Endometrial microvascular endothelial cells (primary cell): Measurements from ENCODE around the gene SIRT6. TPM values are rescaled to one million over a fixed set of nuclear protein-coding genes. Genes with fewer than 3 reads are reported as not detected.
"Not testable (repeated sequence)": the region's sequence is repeated elsewhere in the genome, so short reads cannot be mapped to it uniquely, and the experiment has no call there.

ENCODE experiments used
- in situ Hi-C: cut with HindIII; loops from 2 replicates; pipeline ENCODE4 v1.10.0; 2017; ENCODE audit warnings: low sequenced_read_pairs, low pct_unique_long_range_greater_than_20kb; ENCODE audit errors: inconsistent ontology term
- total RNA-seq: library from RNA; depleted of rRNA; stranded (reverse); fragments of >200 nt; gene quantifications from one replicate; pipeline ENCODE4 v1.2.3, GENCODE V29; 2015; ENCODE audit errors: inconsistent ontology term

SIRT6 gene
- total RNA-seq, 1 donor from 2014 or later, result 23.2 TPM

DNA sequence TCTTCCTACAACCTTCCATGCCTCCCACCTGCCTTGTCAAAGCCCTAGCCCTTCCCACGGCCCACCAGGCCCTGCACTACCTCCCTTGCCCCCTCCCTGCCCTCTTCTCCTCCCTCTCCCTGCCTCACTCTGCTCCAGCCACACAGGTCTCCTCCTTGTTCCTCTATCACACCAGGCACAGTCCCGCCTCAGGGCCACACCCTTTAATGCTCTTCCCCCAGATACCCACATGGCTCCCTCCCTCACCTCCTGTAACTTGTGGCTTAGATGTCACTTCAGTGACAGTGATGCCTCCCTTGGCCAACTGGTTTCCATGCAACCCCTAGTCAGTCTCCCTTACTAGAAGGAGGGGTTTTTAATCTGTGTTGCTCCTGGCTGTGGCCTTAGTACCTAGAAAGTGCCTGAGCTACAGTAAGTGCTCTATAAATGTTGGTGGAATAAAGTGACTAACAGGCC lies 1.3 kb downstream of the SIRT6 start:
- in situ Hi-C loops, result no loop called here

DNA sequence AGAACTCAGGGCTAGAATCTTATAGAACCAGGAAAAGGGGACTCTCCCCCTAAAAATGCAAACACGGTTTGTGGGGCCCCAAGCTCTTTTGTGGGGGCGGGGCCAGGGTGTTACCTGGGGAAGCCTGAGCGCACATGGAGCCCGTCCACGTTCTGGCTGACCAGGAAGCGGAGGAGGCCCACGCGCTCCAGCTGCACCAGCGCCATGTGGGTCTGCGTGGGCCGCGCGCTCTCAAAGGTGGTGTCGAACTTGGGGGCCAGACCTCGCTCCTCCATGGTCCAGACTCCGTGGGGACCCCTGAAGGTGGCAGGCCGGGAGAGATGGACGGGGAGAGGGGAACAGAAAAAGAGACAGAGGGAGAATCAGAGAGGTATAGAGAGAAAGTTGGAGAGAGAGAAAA lies 3.4 kb downstream of the SIRT6 start:
- in situ Hi-C loops, result no loop called here

DNA sequence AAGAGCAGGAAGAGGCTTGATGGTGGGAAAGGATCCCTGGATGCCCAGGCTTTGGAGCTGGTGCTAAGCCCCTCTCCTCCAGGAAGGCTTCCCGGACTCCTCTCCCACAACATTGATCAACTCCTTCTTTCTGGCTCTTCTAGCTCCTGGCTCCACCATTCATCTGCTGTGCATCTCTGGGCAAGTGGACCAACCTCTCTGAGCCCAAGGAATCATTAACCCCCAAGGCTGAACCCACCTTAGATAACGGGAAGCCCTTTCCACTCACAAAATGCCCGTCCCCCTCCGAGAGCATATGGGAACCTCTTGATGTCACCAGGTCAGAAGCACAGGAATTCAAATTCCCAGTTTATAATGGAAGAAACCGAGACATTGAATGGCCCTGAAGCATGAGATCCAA lies 5.2 kb downstream of the SIRT6 start:
- in situ Hi-C loops, result no loop called here

DNA sequence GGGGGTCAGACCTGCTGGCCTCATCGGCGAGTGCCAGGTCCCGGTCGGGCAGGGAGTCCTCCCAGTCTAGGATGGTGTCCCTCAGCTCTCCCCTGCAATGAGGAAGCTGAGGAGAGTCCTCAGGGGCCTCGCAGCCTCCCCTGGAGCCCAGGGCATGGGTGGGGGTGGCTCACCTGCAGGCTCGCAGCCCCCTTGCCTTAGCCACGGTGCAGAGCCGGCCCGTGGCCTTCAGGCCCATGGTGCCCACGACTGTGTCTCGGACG lies 6.8 kb downstream of the SIRT6 start:
- in situ Hi-C loops, result no loop called here

DNA sequence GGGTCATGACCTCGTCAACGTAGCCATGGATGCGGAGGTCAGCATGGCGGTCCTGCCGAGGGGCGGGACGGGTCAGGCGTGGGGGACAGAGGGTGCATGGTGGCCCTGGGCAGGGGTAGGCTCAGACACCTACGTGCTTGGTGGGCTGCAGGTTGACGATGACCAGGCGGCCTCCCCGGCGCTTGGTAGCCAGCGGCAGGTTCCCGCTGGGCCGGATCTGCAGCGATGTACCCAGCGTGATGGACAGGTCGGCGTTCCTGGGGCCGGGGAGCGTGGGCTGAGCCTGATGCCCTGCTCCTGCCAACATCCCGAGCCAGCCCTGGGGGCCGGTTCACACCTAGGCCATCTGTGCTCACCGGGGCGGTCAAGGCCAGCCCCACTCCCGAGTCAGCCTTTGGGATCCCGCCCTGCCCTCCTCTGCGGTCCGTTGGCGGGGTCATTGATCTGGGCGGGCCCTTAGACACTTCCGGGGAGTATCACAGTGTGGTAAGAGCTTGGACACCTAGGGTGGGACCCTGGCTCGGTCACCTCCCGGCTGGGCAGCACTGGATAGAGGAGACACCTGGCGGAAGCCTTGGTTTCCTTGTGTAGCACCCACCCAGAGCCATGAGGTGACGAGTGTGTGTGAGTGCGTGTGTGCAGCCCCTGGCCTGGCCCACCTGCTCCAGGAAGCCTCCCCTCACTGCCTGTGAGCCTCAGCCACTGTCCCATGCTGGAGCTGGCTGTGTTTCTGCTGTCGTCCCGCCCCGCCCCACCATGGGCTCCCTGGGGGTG lies 7.3 kb downstream of the SIRT6 start:
- in situ Hi-C loops, result no loop called here

DNA sequence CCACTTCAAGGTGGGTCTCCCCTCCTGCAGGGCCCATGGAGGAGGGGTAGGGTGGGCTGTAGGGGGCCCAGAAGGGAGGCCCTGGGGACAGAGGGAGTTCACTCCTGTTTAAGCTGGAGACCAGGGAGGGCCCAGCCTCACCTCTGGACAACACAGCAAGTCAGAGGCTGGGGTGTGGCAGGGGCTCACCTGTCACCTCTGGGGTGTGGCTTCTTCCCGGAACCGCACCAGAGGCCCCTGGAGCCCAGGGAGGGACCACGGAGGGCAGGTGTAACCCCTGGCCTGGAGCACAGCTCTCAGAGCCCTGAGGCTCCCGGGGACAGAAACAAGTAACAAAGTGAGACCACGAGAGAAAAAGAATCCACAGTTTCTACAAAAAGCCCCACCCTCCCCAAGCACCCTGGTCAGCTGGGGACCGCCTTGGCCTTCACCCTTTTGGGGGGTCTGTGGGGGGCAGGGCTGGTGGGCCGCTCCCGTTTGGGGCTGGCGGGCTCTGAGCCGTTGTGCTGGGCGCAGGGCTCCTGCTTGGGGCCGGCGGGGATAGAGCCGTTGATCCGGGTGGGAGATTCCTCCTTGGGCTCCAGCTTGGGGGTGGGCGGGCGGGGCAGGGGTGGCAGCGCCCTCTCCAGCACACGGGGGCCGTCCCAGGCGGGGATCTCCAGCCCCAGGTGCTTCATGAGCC lies 8.0 kb downstream of the SIRT6 start:
- in situ Hi-C loops, result no loop called here

DNA sequence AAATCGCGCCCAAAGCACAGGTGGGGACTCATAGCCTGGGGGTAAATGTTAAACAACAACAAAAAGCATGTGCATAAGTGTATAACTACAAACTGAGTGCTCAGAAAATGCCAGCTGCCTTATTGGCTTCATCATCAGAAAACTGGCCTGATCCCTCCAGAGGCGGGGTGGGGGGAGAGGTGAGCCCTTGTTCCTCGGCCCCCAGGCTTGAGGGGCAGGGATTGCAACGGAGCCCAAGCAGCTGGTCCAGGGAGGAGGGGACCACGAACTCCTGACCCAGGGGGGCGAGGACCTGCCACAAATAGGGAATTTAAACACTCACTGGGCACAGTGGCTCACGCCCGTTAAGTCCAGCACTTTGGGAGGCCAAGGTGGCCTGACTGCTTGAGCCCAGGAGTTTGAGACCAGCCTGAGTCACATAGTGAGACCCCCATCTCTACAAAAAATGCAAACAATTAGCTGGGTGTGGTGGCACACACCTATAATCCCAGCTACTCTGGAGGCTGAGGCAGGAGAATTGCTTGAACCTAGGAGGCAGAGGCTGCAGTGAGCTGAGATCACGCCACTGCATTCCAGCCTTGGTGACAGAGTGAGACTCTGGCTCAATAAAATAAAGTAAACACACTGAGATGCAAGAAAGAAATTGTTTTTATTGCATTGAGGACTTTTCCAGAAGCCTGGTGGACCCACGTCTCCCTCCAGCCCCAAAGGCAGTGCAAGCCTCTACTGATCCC lies 8.7 kb downstream of the SIRT6 start:
- in situ Hi-C loops, result no loop called here

DNA sequence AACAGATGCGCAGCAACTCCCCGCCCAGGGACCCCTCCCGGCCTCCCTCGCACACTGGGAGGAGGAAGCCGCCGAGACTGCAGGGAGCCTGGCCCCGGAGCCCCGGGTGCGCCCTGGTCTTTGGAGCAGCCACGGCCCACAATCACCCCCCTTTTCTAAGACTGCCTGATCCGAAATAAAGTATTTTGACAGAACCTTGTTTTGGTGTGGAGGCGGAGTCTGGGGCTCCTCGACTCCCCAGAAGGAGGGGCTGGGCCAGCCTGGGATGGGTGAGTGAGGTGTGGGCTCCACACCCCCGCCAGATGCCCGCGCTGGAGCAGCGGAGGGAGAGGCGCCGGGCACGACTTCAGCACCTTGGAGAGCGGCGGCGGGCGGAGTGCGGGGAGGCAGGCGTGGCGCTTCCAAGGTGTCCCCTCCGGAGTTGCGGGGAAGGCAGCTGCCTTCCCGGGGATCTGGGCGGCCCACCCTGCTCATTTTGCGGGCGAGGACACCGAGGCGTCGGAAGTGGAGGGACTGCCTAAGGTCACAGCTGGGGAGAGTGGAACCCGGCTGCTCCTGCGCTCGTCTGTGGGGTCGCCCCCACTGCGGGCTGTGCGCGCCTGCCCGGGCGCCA lies 9.4 kb downstream of the SIRT6 start:
- in situ Hi-C loops, result no loop called here

DNA sequence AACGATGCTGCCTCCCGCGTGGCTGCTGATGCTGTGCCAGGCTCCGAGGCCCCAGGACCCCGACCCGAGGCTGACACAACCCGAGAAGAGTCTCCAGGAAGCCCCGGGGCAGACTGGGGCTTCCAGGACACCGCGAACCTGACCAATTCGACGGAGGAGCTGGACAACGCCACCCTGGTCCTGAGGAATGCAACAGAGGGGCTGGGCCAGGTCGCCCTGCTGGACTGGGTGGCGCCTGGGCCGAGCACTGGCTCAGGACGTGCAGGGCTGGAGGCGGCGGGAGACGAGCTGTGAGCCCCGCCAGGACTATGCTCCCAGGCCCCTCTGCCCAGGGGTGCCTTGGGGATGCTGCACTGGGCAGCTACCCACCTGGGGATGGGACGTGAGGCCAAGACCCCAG lies 10.7 kb downstream of the SIRT6 start:
- in situ Hi-C loops, result no loop called here

DNA sequence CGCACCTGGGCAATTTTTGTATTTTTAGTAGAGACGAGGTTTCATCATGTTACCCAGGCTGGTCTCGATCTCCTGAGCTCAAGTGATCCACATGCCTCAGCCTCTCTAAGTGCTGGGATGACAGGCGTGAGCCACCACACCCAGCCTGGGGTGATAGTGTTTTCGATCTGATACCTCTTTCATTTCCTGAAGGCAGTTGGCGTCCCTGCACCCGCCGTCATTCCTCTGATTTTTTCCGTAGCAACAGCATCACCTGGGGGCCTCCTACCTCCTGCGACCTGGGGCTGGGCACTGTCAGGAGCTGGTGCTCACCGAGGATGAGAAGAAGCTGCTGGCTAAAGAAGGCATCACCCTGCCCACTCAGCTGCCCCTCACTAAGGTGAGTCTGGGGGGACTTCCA lies 18.1 kb downstream of the SIRT6 start:
- in situ Hi-C loops, result no loop called here

DNA sequence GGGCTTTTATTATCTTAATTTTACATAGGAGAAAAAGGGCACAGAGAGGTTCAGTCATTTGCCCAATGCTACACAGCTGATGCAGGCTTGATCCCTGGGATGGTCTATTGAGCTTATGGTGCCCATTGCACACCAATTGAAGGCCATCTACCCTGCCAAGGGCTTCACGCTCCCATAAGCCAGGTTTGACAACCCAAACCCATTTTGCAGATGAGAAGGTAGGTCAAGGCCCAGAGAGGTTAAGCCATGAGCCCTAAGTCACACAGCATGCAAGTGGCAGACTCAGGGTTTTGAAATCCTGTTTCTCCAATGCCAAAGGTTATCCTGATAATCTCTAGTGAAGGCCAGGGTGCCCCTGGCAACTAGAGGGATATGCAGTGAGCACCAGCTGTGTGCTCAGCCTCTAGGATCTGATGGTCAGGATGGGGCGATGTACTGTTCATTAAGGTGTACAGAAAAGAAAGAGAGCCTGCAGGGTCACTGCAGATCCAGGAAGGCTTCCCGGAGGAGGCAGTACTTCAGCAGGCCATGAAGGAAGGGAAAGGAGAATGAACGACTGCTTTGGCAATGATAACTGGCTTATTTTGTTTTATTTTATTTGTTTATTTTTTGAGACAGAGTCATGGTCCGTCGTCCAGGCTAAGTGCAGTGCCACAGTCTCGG lies 20.8 kb downstream of the SIRT6 start:
- in situ Hi-C loops, result no loop called here

DNA sequence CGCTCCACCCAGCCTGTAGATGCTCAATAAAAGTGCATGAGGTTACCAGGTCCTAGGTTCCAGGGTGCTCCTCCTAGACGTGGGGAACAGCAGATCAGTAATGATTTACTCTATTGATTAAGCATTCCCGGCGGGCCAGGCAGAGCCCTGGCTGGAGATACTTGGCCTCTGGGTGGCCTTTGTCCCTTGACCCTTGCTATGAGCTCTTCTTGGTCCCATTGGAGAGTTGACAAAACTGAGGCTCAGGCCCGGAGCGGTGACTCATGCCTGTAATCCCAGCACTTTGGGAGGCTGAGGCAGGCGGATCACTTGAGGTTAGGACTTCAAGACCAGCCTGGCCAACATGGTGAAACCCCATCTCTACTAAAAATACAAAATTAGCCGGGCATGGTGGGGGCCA lies 24.4 kb downstream of the SIRT6 start:
- in situ Hi-C loops, result not testable (repeated sequence)

DNA sequence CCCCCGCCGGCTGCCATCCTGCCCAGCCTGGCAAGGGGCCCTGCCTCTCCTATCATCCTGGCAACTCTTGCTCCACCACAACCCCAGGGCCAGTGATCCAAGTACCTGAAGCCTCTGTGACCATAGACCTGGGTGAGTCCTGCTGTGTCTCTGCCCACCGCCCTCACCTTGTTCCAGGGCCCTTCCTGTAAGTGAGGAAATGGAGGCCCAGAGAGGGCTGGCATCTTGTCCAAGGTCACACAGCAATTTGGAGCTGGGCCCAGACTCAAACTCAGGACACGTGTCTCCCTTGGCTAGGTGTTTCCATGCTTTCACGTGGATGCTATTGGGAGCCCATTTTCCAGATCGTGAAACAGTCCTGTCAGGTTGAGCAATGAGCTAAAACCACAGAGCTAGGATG lies 25.2 kb downstream of the SIRT6 start:
- in situ Hi-C loops, result no loop called here

DNA sequence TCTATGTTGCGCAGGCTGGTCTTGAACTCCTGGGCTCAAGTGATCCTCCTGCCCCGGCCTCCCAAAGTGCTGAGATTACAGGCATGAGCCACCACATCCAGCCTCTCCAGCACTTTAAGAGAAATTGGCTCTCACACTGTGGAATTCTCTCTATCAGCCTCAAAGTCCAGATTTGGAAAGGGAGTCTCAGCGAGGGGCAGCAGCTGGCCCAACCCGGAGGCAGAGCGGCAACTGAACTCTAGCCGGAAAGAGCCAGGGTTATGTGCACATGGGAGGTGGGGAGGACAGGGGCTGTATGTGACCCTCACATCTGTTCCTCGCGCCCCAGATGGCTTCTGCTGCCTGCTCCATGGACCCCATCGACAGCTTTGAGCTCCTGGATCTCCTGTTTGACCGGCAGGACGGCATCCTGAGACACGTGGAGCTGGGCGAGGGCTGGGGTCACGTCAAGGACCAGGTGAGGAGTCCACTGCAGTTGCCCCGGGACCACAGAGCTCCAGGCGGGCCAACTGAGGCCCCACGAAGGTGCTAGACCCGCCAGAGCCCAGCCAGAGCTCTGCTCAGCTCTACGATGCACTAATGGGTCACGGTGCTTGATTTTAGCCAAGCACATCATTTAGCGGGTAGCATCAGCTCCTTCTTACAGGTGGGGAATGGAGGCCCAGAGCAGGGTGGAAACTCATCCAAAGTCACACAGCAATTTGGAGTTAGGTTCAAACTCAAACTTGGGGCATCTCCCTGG lies 27.6 kb downstream of the SIRT6 start:
- in situ Hi-C loops, result no loop called here

DNA sequence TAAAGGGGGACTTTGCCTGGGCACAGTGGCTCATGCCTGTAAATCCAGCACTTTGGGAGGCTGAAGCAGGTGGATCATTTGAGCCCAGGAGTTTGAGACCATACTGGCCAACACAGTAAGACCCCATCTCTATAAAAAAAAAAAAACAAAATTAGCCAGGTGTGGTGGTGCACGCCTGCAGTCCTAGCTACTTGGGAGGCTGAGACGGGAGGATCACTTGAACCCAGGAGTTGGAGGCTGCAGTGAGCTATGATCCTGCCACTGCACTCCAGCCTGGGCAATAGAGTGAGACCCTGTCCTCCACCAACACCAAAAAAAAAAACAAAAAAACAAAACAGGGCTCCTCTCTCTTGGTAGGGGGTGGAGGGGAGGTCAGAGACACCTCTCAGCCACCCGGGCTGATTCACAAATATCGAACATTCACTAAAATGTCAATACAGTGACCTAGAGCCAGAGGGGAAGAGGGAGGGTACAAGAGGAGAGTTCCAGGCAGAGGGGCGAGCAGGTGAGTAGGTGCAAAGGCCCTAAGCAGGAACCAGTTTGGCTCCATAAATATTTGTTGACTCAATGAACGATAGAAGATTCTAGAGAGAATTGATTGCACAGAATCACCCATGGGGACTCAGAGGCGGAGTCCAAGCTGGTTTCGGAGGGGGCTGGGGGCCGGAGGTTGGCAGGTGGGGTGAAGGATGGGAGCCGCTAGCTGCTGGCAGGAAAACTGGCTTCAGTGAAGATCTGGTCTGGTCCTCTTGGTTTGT lies 29.9 kb downstream of the SIRT6 start:
- in situ Hi-C loops, result no loop called here

DNA sequence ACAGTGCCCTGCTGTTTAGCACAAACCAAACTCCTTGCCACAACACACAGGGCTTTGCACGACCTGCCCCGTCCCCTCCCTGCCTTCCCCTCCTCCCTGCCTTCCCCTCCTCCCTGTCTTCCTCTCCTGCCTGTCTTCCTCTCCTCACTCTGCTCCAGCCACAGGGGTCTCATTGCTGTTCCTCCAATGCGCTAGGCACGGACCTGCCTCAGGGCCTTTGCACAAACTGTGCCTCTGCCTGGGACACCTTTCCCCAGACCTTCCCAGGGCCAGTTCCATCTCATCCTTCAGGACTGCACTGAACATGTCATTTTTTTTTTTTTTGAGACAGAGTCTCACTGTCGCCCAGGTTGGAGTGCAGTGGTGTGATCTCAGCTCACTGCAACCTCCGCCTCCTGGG lies 30.7 kb downstream of the SIRT6 start:
- in situ Hi-C loops, result no loop called here

DNA sequence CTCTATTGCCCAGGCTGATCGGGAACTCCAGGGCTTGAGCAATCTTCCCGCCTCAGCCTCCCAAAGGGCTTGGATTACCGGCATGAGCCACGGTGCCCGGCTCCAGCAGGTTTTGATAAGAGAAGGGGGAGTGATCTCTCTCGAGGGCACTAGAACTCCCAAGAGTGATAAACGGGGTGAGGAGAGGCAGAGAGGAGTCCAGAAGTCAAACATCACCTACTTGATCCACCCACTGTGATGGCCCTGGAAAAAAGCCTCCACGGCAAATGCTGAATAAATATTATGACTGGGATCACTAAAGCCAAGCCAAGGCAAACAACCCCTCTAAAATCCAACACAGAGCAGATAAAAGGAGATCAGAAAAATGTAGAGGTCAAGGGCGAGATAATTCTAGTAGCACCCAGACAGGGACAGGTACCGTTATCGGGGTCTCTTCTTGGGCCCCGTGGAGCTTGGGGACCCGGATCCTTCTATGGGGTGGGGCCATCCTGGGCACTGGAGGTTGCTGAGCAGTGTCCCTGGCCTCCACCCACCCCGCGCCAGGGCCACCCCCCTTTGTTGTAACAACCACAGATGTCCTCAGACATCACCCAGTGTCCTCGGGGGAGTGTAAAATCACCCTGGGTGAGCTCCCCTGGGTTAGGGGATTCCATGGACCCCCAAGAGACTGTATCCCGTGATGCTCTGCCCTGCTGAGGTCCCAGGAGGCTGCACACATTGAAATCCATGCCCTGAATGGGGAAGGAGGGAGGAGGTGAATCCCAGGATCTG lies 32.7 kb downstream of the SIRT6 start:
- in situ Hi-C loops, result no loop called here
